GM23338 (cell line): ENCODE data around the gene CACNA1C. TPM values are rescaled to one million over a fixed set of nuclear protein-coding genes. Genes with fewer than 3 reads are reported as not detected.

Source experiments
- ATAC-seq: fragments of 200-7000 bp; cut with Tn5 transposase; 3 replicates; pipeline ENCODE4 v1.9.1; 2020
- DNase-seq: peaks from one replicate; pipeline ENCODE4 v3.0.0-alpha.2; 2015; ENCODE audit warnings: low spot score
- H2AFZ ChIP-seq: fragments of 200-600 bp; sonication (generic); 2 replicates; pipeline ENCODE4 v1.8.0; 2016; ENCODE audit warnings: antibody characterized with exemption, mild to moderate bottlenecking, moderate library complexity
- H3F3A ChIP-seq: fragments of 200-600 bp; sonication (generic); replicated peaks from 2 replicates; pipeline ENCODE4 v1.8.0; 2017; ENCODE audit warnings: antibody characterized with exemption, mixed run types, low read depth
- H3K27ac ChIP-seq: fragments of 200-600 bp; sonication (generic); 2 replicates; pipeline ENCODE4 v1.6.1; 2016; ENCODE audit warnings: low read depth
- H3K27me3 ChIP-seq: fragments of 200-600 bp; sonication (generic); 2 replicates; pipeline ENCODE4 v1.8.0; 2016; ENCODE audit warnings: mild to moderate bottlenecking, mixed run types, moderate library complexity; ENCODE audit not compliant: insufficient read depth
- H3K36me3 ChIP-seq: fragments of 200-600 bp; sonication (generic); 2 replicates; pipeline ENCODE4 v1.8.0; 2016; ENCODE audit warnings: mild to moderate bottlenecking; ENCODE audit not compliant: insufficient read depth
- H3K4me1 ChIP-seq: fragments of 200-600 bp; sonication (generic); 2 replicates; pipeline ENCODE4 v1.8.0; 2016; ENCODE audit warnings: mild to moderate bottlenecking, moderate library complexity; ENCODE audit not compliant: insufficient read depth
- H3K4me2 ChIP-seq: fragments of 200-600 bp; sonication (generic); 2 replicates; pipeline ENCODE4 v1.7.1; 2017; ENCODE audit warnings: mixed run types
- H3K4me3 ChIP-seq: fragments of 200-600 bp; sonication (generic); 2 replicates; pipeline ENCODE4 v1.6.1; 2016; ENCODE audit warnings: mixed run types
- H3K79me2 ChIP-seq: fragments of 200-600 bp; sonication (generic); replicated peaks from 2 replicates; pipeline ENCODE4 v1.8.0; 2017; ENCODE audit warnings: mild to moderate bottlenecking; ENCODE audit not compliant: insufficient read depth
- H3K9me2 ChIP-seq: fragments of 200-600 bp; sonication (generic); 2 replicates; pipeline ENCODE4 v1.8.0; 2017; ENCODE audit not compliant: insufficient read depth
- H4K20me1 ChIP-seq: fragments of 200-600 bp; sonication (generic); replicated peaks from 2 replicates; pipeline ENCODE4 v1.8.0; 2017; ENCODE audit warnings: mild to moderate bottlenecking; ENCODE audit not compliant: insufficient read depth
- H3K27ac Mint-ChIP-seq: 2 replicates; pipeline ENCODE4 v1.8.0; 2020; ENCODE audit warnings: inconsistent platforms, mild to moderate bottlenecking, moderate library complexity, mixed read lengths
- H3K27me3 Mint-ChIP-seq: 3 replicates; pipeline ENCODE4 v1.8.0; 2022; ENCODE audit warnings: low read depth, mild to moderate bottlenecking, moderate library complexity, mixed read lengths, inconsistent platforms; ENCODE audit not compliant: insufficient read depth, poor library complexity
- H3K36me3 Mint-ChIP-seq: 3 replicates; pipeline ENCODE4 v1.8.0; 2021; ENCODE audit warnings: low read depth, mild to moderate bottlenecking, inconsistent platforms, moderate library complexity, mixed read lengths
- H3K4me1 Mint-ChIP-seq: 3 replicates; pipeline ENCODE4 v1.8.0; 2020; ENCODE audit warnings: mild to moderate bottlenecking, inconsistent platforms, mixed read lengths
- H3K4me3 Mint-ChIP-seq: 3 replicates; pipeline ENCODE4 v1.8.0; 2021; ENCODE audit warnings: moderate library complexity, mild to moderate bottlenecking, inconsistent platforms, mixed read lengths
- H3K9me3 Mint-ChIP-seq: 3 replicates; pipeline ENCODE4 v1.8.0; 2020; ENCODE audit warnings: moderate library complexity, mild to moderate bottlenecking, inconsistent platforms, mixed read lengths
- CREB1 ChIP-seq: fragments of 250-450 bp; sonication (Bioruptor Pico); IDR thresholded peaks from 2 replicates; pipeline ENCODE4 v1.5.0; 2020; ENCODE audit warnings: low read depth, mild to moderate bottlenecking, moderate library complexity
- CTCF ChIP-seq, 2 experiments: fragments of 200-600 bp in 1 of 2; sonication (generic) in 1 of 2; conservative IDR thresholded peaks; 2 replicates each; pipeline versions ENCODE4 v1.5.1 to v1.6.1; 2016 to 2017; ENCODE audit warnings: antibody characterized with exemption in 2 of 2, low read depth in 2 of 2, mild to moderate bottlenecking in 2 of 2, moderate library complexity in 1 of 2
- ETS1 ChIP-seq: IDR thresholded peaks from 2 replicates; pipeline ENCODE4 v1.6.1; 2016; ENCODE audit warnings: antibody characterized with exemption
- EZH2 ChIP-seq: fragments of 200-600 bp; sonication (generic); IDR thresholded peaks from one replicate; pipeline ENCODE4 v1.8.0; 2017; ENCODE audit warnings: antibody characterized with exemption, mild to moderate bottlenecking, low read depth; ENCODE audit not compliant: unreplicated experiment
- EZH2phosphoT487 ChIP-seq: fragments of 200-600 bp; sonication (generic); IDR thresholded peaks from one replicate; pipeline ENCODE4 v1.8.1; 2018; ENCODE audit warnings: antibody characterized with exemption; ENCODE audit not compliant: unreplicated experiment
- JUNB ChIP-seq: IDR thresholded peaks from one replicate; pipeline ENCODE4 v1.6.1; 2016; ENCODE audit warnings: antibody characterized with exemption; ENCODE audit not compliant: unreplicated experiment
- NANOG ChIP-seq: IDR thresholded peaks from 2 replicates; pipeline ENCODE4 v1.6.1; 2016; ENCODE audit warnings: antibody characterized with exemption, borderline replicate concordance
- POLR2AphosphoS5 ChIP-seq: IDR thresholded peaks from 2 replicates; pipeline ENCODE4 v1.6.1; 2016; ENCODE audit warnings: antibody characterized with exemption, low read depth
- REST ChIP-seq: IDR thresholded peaks from one replicate; pipeline ENCODE4 v1.6.1; 2018; ENCODE audit warnings: antibody characterized with exemption; ENCODE audit not compliant: unreplicated experiment
- STAT1 ChIP-seq: IDR thresholded peaks from one replicate; pipeline ENCODE4 v1.6.1; 2016; ENCODE audit warnings: antibody characterized with exemption; ENCODE audit not compliant: unreplicated experiment
- ZNF114 ChIP-seq: fragments of 250-450 bp; sonication (Bioruptor Pico); IDR thresholded peaks from 2 replicates; pipeline ENCODE4 v1.5.0; 2020; ENCODE audit warnings: mild to moderate bottlenecking, moderate library complexity
- ZNF331 ChIP-seq: fragments of 250-450 bp; sonication (Bioruptor Pico); IDR thresholded peaks from 2 replicates; pipeline ENCODE4 v1.5.0; 2020; ENCODE audit warnings: low read depth, mild to moderate bottlenecking, moderate library complexity
- ZNF462 ChIP-seq: fragments of 250-450 bp; sonication (Bioruptor Pico); IDR thresholded peaks from 2 replicates; pipeline ENCODE4 v1.5.0; 2020; ENCODE audit warnings: mild to moderate bottlenecking, moderate library complexity
- polyA plus RNA-seq: library from polyadenylated mRNA; unstranded; fragments of >200 nt; fragmentation: Nextera tagmentation; extraction: Ambion mirVana; gene quantifications from 2 replicates; pipeline ENCODE4 v1.2.1, GENCODE V29; 2016
- total RNA-seq: library from RNA; depleted of rRNA; stranded (reverse); fragments of >200 nt; shearing (Covaris generic); gene quantifications from 2 replicates; pipeline ENCODE4 v1.2.3, GENCODE V29; 2014

Gene CACNA1C
- total and polyA plus RNA-seq, 2 experiments from 2014 or later: 0.78 to 2.1 TPM

- H3K9me2 ChIP-seq: peaks cover 10% of the 10 kb centered on the region; the same call in 1 of the 2 replicates
- Mint-ChIP-seq H3K9me3 (peaks cover 14% of the 10 kb centered on the region; the same call in 2 of the 3 replicates), H3K27ac (no peak overlapping the region), H3K4me3 (no peak overlapping the region), H3K27me3 (peaks cover 2% of the 10 kb centered on the region), H3K36me3 (no peaks in the 10 kb centered on the region), H3K4me1 (peaks cover 6% of the 10 kb centered on the region; the same call in 2 of the 3 replicates)
- H3K27me3 ChIP-seq: no peaks in the 10 kb centered on the region
- no peak for DNase-seq
- no peak overlapping the region for H3K4me3 ChIP-seq
- TF ChIP-seq JUNB: no peak
- no peak for TF ChIP-seq EZH2
- no peak for TF ChIP-seq REST
- TF ChIP-seq STAT1: no peak
- no peak for TF ChIP-seq EZH2phosphoT487
- no peak for TF ChIP-seq CTCF (conservative IDR thresholded peaks at IDR 0.05; ENCODE audit: low read depth in 2 of 2)
- TF ChIP-seq CREB1: no peak
- no peak for TF ChIP-seq ZNF462
- no peak for TF ChIP-seq ZNF114 (CRISPR knock-in tag)
- no peak for TF ChIP-seq ZNF331 (CRISPR knock-in tag)
- no peak for TF ChIP-seq NANOG
- no peak for TF ChIP-seq POLR2AphosphoS5
- TF ChIP-seq ETS1: no peak
- H4K20me1 ChIP-seq: no peaks in the 10 kb centered on the region
- H3K4me1 ChIP-seq: no peaks in the 10 kb centered on the region
- H2AFZ ChIP-seq: no peak overlapping the region
- no peak overlapping the region for H3K4me2 ChIP-seq
- no peaks in the 10 kb centered on the region for H3F3A ChIP-seq
- ATAC-seq: no peak
- H3K79me2 ChIP-seq: no peaks in the 10 kb centered on the region
- no peak overlapping the region for H3K27ac ChIP-seq
- no peaks in the 10 kb centered on the region for H3K36me3 ChIP-seq
Observed at GRCh38 chr12:2170376-2170775, 117.6 kb downstream of the CACNA1C start.
